ENCODE measurements around the gene SYTL3. TPM values are rescaled to one million over a fixed set of nuclear protein-coding genes. Genes with fewer than 3 reads are reported as not detected.
A peak's percentile ranks its signal among the peaks of the same experiment; 100 is the strongest.

Gene SYTL3
- polyA plus RNA-seq, 1 donor, result 10.5 TPM

- DNase-seq, result no peak
These were observed 80.7 kb downstream of the SYTL3 start for GRCh38 chr6:158730541-158730907.

- DNase-seq, result no peak
These were observed 85.2 kb downstream of the SYTL3 start for GRCh38 chr6:158735009-158735408.

DNA sequence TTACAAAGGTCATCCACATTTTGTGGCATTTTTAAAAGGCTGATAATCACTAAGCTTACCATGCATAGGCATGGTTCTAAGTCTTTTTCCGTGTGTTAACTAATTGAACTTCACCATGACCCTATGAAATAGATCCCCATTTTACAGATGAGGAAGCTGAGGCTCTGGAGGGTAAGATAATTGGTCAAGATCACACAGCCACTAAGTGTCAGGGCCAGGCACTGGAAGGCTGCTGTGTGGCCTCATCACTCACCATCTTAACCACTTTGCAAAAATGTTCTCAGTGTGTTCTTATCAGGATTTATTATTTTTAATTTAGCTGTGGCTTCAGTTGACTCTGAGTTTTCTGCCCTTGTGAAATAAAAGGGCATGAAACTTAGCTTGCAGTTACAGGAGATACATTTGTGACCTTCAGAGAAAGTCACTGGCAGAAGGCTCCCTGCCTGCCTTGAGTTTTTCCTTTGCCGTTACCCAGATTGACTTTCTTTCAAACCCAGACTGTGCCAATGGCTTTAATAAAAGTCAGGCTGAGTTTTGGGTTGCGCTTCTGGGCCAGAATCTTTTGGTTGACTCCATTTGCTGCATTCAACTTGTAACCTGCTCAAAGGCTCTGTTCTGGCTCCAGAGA, 87.3 kb downstream of the SYTL3 start:
- no peak for DNase-seq

- DNase-seq, result no peak
These were observed 88.1 kb downstream of the SYTL3 start for GRCh38 chr6:158737710-158738615.

- no peak for DNase-seq
These were observed 89.8 kb downstream of the SYTL3 start for GRCh38 chr6:158739673-158740072.

- no peak for DNase-seq
These were observed 93.3 kb downstream of the SYTL3 start for GRCh38 chr6:158743033-158743651.

DNA sequence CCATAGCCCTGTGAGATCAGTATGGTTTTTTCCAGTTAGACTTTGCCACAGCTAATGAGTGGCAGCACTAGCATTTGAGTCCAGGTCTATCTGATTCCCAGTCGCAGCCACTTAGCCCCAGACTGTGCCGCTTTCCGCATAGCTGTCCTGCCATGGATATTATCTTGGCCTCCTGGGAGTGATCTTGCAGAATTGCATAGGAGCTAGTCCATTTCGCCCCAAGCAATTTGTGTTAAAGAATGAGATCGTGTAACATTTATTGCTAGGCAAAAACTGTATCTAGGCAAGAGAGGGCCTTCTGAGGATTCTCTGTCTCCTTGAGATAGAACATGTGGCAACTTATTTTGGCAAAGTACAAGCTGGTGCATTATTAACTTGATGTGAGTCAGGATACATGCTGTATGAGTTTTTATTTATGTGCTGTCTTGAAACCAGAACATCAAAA, 95.2 kb downstream of the SYTL3 start:
- DNase-seq, result no peak

DNA sequence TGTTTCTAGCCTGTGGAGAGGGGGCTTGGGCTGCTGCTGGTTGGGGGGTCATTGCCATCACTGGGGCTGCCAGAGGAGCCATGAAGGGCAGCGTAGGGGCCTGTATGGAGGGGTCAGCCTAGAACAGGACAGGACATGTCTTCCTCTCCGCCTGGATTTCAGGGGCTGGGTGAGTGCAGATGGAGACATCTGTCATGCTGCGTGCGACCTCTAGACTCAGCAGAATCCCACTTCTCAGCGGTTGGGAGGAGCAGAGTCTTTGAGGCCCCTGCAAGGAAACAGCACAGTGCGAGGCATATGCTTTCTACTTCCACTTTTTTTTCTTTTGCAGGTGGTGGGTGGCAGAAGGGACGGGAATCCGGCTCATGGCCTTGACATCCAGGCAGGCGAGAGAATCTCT, 101.4 kb downstream of the SYTL3 start:
- DNase-seq, result no peak

DNA sequence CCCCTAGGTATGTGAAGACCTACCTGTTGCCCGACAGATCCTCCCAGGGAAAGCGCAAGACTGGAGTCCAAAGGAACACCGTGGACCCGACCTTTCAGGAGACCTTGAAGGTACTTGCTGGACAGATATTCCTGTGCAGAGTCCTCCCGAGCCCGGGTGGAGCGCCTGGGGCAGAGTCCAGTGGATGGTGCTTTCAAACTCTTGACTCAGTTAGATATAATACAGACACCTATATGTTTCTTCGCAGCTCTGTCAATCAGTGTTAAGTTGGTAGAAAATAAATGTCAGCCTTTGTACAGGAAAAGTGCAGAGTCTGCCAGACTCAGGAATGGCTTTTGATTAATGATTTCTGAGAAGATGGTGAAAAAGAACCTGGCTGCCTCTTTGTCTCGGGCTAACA, 102.1 kb downstream of the SYTL3 start:
- no peak for DNase-seq

- DNase-seq, result peak; percentile 42
These were observed 102.8 kb downstream of the SYTL3 start for GRCh38 chr6:158752613-158753012.

DNA sequence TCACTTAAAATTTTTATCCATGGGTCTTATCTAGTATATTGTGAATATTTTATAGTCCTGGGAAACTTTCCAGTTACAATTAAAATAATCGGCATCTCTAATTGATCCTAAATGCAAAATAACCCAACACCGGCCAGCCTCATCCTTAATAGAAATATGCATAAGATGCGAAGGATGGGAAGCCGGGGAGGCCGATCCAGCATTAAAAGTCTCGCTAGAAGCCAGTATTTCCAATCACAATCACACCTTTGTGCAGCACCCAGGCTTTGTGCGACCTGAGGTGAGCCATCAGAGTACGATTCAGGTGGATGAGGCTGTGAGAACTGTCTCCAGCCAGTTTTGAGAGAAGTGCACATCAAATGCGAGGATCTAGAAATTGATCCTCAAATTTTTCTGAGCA, 104.0 kb downstream of the SYTL3 start:
- DNase-seq, result no peak

GRCh38 chr6:158754738-158755137, 104.9 kb downstream of the SYTL3 start:
- DNase-seq, result no peak

DNA sequence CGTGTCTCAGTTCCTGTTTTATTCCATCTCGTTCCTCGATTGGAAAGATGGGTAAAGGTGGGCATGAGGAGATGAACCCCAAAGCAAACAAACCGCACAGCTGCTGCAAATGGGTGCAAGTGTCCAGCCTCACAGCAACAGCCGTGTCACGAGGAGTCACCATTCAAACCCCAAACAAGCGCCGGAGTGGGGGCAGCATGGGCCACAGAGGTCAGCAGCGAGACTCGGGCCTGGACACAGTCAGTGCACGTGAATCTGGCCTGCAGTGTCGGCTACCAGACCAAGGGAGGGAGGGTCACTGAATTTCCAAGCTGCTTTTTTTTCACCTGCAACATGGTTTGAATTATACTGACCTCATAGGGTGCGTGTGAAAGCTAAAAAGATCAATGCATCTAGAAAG, 105.8 kb downstream of the SYTL3 start:
- no peak for DNase-seq

DNA sequence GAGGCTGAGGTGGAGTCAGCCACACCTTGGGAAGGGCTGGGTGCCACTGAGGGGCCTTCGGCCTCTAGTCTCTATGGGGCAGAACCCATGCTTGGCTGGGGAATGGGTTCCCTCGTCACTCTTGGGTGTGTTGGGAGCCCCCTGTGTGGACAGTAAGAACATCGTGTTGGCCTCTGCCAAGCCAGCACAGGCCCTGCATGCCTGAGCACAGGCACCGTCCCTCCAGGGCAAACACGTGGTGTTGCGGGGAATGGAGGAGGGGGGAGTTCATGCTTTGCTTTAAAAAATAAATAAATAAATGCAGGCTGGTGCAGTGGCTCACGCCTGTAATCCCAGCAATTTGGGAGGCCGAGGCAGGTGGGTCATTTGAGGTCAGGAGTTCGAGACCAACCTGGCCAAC, 106.3 kb downstream of the SYTL3 start:
- no peak for DNase-seq

- no peak for DNase-seq
These were observed 107.3 kb downstream of the SYTL3 start for GRCh38 chr6:158756977-158757752.

DNA sequence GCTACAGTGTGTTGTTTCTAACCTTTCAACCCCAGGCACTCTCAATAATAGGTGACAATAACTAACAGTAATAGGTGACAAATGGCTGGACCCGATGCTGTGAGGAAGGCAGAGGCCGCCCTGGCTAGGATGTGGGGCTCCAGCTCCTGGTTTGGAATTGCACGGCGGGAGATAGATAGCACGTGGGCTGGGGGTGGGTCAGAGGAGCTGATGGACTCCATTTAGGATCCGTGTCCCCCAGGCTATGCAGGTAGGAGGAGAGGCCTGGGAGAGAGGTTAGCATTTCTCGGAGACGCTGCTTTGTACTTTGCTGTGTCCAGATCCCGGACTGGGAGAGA, 107.9 kb downstream of the SYTL3 start:
- DNase-seq, result no peak

- DNase-seq, result peak; percentile 79
These were observed 108.6 kb downstream of the SYTL3 start for GRCh38 chr6:158758451-158758860.

DNA sequence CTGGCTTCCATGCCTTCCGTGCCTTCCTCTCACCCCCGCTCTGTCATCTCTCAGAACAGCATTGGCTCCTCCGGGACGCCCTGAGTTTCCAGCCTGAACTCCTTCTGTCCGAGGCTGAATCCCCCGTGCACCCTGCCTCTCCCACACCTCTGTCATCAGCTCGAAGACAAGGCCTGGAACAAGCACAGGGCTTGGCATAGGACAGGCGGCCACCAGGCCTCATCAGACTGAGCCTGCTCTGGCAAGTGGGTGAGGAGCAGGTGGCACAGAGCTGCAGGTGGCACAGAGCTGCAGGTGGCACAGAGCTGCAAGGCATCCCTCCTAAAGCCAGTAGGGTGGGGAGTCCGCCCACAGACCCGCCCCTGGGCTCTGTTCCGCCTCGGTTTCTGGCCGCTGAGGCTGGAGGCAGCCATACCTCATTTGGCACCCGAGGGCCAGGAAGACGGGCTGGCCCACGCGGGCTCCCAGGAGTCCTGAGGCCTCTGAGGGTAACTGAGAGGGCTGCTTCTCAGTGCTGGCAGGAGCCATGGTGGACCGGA, 109.2 kb downstream of the SYTL3 start:
- no peak for DNase-seq

GRCh38 chr6:158759966-158760617, 110.2 kb downstream of the SYTL3 start:
- no peak for DNase-seq

DNA sequence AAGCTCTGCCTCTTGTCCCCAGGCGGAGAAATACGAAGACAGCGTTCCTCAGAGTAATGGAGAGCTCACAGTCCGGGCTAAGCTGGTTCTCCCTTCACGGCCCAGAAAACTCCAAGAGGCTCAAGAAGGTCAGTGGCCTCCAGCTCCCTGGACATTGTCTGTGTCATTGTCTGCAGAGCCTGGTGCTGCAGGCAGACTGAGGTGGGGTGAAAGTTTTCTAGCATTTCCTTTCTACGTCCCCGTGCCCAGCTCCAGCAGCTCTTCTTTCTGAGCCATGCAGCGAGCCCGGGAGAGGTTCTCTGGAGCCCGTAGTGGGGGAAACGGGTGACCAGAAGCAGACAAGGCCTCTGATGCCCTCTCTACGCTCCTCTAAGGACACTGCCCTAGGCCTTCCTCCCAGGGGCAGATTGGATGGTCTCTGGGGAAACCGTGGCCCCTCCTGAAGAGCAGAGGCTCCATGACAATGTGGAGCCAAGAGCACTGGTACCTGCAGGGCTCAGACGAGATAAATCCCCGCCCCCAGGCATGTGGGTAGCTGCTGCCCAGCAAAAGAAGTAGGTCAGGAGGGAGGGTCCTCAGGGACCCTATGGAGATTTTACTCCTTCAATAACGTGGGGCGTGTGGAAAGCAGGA, 110.9 kb downstream of the SYTL3 start:
- no peak for DNase-seq

- no peak for DNase-seq
These were observed 111.9 kb downstream of the SYTL3 start for GRCh38 chr6:158761746-158762145.
